LNCAP (cell line): ENCODE data around the gene INSR.

Experiments used
- CTCF ChIP-seq: fragments of 450-650 bp; IDR thresholded peaks from 2 replicates; pipeline ENCODE4 v1.5.1; 2017; ENCODE audit warnings: mild to moderate bottlenecking

Gene INSR

GRCh38 chr19:7145494-7145893, 148.7 kb downstream of the INSR start:
- no peak for TF ChIP-seq CTCF

- no peak for TF ChIP-seq CTCF
These were observed 151.4 kb downstream of the INSR start for GRCh38 chr19:7142771-7143170.

- TF ChIP-seq CTCF = no peak
These were observed 154.1 kb downstream of the INSR start for GRCh38 chr19:7140137-7140536.

- no peak for TF ChIP-seq CTCF
These were observed 155.1 kb downstream of the INSR start for GRCh38 chr19:7139095-7139494.

GRCh38 chr19:7138402-7138801, 155.8 kb downstream of the INSR start:
- TF ChIP-seq CTCF = no peak

GRCh38 chr19:7137120-7137519, 157.1 kb downstream of the INSR start:
- no peak for TF ChIP-seq CTCF

- no peak for TF ChIP-seq CTCF
These were observed 162.2 kb downstream of the INSR start for GRCh38 chr19:7132054-7132453.

- TF ChIP-seq CTCF = no peak
These were observed 164.2 kb downstream of the INSR start for GRCh38 chr19:7130043-7130442.
